DLD1 (cell line): ENCODE measurements around the gene PSG7.
"Not testable (repeated sequence)": the region's sequence is repeated elsewhere in the genome, so short reads cannot be mapped to it uniquely, and the experiment has no call there.

ENCODE experiments used
- in situ Hi-C: cut with HindIII; loops from 2 replicates; pipeline ENCODE4 v1.10.0; 2017; ENCODE audit warnings: low sequenced_read_pairs

Gene PSG7

DNA sequence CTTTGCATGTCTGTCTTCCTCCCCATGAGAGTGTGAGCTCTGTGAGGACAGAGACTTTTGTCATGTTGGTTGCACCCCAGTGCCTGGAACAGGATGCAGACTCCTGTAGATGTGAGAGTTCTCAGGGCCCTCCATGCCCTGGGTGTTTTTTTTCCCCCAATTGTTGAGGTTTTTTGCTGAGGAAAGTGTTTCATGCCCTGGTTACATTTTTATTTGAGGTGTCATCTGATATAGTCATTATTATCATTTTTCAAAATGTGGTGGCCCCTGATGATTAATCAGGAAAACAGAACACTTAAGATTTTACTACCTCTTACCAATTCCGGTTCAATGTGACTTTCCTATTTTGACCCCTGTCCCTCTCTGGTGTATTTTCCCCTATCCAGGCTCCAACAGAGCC, 20.1 kb downstream of the PSG7 start:
- in situ Hi-C loops, result not testable (repeated sequence)

DNA sequence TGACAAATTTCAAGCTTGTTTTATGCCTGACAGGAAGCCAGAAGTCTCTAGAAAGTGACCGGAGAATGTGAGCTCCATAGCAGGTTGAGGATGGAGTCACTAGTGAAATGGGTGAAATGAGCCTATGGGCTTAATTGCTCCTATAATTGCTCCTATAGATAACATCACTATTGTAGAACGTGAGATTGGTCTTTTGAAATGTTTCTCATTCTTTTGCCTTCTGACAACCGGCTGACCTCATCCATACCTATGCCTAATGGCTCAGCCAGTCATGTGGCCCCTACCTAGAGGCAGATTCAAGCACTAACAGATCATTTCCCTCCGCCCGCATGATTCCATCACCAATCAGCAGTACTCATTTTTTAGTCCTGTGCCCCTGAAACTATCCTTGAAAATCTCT, 23.5 kb downstream of the PSG7 start:
- in situ Hi-C loops, result not testable (repeated sequence)

DNA sequence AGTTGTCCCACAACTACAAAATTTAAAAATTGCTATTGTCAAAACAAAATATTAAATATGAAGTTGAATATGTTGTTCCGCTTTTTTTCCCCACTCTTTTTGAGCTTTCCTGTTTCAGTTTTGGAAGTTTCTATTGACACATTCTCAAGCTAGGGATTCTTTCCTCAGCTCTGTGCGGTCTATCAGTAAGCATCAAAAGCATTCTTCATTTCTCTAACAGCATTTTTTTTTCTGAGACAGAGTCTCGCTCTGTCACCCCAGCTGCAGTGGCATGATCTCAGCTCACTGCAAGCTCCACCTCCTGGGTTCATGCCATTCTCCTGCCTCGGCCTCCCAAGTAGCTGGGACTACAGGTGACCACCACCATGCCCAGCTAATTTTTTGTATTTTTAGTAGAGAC, 24.1 kb downstream of the PSG7 start:
- in situ Hi-C loops, result not testable (repeated sequence)

DNA sequence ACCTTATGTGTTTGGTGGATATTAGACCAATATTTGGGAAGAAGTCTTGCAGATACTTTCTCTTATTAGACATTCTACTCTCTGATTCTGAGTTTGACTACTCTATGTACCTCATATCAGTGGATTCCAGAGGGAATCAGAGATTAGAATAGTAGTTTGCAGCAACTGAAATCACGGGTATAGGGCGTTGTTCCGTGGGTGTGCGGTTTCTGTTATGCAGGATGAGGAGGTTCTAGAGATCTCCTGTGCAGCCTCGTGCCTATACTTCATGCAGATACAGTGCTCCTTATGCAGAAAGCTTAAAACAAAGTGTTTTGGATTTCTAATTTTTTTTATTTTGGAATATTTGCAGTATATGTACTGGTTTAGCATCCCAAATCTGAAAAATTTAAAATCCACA, 25.3 kb downstream of the PSG7 start:
- in situ Hi-C loops, result not testable (repeated sequence)

DNA sequence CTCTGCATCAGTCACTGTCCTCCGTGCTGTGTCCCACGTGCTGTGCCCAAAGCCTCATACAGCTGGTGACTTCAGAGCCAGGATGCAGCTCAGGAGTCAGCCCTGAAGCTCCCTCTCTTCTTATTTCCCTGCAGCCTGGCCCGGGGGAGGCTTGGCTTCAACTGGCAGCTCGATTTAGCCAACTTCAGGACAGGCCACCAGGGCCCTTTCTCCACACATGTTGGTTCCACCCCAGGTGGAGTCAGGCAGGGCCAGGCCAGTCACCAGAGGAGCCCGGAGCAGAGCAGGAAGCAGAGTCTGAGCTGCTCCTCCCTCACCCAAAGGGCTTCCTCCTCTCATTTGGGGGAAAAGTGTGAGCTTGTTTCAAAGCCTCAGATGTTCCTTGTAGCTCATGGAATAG, 30.8 kb downstream of the PSG7 start:
- in situ Hi-C loops, result not testable (repeated sequence)

DNA sequence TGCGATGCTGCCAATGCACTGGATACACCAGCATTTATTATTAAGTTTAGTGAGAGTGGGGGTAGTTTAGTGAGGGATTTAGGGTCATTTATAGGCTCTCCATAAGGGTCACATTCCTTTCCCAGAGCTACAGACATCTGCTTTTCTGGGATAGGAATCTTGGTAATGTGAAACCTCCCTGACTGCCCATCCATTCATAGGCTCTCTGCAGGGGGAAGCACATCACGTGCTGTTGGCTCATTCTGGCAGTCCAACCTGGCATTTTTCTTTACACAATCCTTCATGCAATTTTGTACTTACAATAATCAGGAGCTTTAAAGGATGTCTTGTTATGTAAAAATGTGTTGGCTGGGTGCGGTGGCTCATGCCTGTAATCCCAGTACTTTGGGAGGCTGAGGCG, 36.4 kb downstream of the PSG7 start:
- in situ Hi-C loops, result not testable (repeated sequence)

DNA sequence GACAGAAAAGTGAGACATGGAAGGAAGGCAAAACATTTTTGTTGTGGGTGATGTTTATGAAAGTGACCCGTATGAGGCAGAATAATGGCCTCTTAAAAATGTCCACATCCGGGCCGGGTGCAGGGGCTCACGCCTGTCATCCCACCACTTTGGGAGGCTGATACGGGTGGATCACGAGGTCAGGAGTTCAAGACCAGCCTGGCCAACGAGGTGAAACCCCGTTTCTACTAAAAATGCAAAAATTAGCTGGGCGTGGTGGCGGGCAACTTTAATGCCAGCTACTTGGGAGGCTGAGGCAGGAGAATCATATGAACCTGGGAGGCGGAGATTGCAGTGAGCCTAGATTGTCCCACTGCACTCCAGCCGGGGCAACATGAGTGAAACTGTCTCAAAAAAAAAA, 37.3 kb downstream of the PSG7 start:
- in situ Hi-C loops, result not testable (repeated sequence)

DNA sequence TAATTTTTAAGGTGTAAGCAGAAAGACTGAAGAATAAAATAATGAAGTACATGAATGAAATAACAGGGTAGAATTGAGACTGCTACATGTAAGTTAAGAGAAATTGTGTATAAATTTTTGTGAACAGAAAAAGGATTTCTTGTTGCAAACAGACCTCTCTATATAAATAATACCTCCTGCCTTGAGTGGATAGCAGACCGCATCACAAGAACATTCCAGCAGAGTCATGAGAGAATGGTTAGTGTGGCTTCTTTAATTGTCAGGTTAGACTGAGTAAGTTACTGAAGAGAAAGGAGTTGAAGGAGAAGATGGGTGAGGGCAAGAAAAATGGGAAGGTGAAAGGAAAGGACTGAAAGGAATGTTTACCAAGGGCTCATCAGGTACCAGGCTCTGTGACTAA, 37.9 kb downstream of the PSG7 start:
- in situ Hi-C loops, result not testable (repeated sequence)

DNA sequence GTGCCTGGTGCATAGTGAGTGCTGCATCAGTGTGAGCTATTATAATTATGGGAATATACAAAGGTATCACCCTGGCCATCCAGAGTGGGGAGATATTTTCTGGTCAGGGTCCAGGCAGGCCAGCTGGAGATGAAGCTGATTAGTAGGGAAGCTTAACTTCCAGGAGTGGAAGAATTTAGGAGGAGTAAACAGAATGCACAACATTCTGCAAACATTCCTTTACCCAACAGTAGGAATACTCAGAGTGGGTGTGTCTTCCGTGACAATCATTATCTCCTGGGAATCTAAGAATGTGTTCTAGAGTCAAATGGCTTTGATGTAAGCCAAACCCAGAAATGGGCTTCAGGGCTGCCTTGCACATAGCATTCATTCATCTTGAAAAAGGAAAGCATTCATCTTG, 38.4 kb downstream of the PSG7 start:
- in situ Hi-C loops, result not testable (repeated sequence)

DNA sequence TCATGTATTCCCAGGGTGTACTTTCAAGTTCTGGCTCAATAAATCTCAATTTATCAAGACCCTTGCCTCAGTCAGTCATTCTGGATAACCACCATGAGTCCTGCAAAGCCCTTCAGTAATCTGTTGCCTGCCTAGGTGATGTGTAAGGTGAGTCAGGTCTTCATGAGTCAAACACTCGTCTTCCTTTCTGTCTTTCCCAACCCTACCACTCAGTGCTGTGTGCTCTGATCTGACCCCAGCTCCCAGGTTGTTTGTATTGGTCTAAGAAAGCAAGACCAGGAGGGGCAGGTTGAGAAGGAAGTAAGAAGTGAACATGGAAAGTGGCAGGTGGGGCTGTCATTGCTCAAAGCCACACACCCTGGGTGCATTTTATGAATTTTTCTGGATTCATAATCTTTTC, 39.3 kb downstream of the PSG7 start:
- in situ Hi-C loops, result not testable (repeated sequence)

DNA sequence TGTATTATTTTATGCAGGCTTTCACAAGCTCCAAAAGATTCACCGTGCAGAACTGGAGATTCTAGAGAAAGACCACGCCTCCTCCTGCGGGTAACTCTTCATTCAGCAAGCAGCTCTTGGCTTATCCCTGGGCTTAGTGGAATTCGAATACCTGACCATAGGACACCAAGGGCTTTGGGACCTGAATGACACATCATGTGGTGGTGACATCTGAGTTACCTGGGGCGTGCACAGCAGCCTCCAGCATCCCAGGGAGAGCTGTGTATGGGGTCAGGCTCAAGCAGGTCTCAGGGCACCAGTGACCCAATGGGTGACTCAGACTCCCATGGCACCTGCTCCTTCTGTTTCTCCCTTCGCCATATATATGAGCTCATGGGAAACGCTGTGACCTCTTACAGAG, 46.6 kb downstream of the PSG7 start:
- in situ Hi-C loops, result not testable (repeated sequence)

DNA sequence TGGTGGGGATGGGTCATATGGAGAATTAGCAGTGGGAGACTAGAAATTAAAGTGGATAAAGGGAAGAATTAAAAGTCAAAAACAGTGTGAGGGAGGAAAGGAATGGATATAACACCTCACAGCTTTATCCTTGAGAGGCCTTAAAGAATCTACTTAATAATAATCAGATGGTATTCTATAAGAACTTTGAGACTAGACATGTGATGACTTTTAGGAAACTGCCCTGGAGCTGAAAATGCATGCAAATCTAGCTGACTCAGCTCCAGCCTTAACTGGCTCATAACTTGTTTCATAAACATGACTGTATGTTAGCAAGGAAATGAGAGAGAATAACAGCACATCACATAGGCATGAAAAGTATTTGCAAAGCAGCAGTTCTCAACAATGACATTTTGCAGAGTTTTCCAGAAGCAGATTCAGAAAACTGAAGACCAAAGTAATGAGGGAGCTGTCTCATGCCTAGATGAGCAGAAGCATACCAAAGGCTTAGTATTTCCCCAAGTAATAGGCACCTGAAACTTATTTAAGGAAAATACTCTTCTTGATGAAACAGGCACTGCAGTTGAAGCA, 49.0 kb downstream of the PSG7 start:
- in situ Hi-C loops, result not testable (repeated sequence)

DNA sequence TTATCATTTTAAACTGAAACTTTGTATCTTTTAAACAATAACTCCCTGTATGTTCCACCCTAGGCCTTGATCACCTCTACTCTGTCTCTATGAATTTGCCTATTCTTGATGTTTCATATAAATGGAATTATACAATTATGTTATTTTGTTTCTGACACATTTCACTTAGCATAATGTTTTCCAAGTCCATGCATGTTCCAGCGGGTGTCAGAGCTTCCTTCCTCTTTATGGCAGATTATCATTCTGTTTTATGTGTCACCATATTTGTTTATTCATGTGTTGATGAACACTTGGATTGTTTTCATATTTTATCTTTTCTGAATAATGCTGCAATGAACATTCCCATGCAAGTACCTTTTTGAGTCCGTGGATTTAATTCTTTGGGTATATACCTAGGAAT, 54.3 kb downstream of the PSG7 start:
- in situ Hi-C loops, result not testable (repeated sequence)

DNA sequence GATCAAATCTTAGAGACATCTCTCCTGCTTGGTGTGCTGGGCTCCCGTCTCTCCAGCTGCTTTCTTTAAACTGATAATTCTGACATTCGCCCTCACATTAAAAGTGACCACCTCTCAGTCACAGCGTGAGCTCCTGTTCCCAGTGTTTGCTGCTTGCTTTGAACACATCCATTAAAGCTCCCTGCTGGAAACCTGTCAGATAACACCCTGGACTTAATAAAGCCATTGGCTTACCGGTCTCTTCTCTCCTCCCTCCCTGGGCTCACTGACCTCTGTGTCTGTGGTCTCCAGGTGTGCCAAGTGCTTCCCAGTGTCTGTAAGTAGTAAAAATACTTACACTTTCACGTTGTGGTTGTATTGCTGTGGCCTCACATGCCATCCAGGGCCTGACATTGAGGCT, 55.0 kb downstream of the PSG7 start:
- in situ Hi-C loops, result not testable (repeated sequence)

DNA sequence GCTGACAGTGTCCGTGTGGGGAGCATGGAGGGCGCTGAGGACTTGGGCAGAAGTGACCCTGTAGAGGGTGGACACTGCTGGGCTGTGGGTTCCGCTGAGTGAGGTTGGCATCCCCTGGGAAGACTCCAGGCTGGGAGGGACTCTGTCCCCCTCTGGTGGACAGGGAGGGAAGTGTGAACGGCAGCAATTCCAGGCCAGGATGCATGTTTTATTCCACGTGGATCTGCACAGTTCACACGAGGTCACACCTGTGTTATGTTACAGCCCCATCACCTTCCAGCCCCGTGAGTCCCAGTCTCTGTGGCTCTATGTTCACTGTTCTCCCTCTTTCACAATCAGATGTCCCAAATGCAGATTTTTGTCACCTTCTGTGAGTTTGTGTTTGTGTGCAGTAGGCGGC, 55.7 kb downstream of the PSG7 start:
- in situ Hi-C loops, result not testable (repeated sequence)

DNA sequence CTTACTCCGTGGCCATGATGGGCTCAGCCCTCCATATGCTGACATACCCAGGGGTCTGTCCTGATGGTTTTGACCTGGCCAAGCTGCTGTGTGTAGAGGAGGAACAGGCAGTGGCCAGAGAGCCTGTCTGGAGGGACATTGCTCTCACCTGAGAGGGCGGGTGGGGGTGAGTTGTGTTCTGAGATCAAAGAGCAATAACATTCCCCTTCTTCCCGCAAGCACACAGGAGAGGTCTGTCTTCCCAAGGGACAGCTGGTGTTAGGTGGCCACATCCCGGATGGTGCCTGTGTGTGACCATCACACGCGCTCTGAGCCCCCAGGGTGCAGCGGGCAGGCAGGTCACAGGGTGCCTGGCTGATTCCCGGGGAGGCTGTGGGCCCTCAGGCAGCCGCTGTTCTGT, 56.4 kb downstream of the PSG7 start:
- in situ Hi-C loops, result not testable (repeated sequence)

DNA sequence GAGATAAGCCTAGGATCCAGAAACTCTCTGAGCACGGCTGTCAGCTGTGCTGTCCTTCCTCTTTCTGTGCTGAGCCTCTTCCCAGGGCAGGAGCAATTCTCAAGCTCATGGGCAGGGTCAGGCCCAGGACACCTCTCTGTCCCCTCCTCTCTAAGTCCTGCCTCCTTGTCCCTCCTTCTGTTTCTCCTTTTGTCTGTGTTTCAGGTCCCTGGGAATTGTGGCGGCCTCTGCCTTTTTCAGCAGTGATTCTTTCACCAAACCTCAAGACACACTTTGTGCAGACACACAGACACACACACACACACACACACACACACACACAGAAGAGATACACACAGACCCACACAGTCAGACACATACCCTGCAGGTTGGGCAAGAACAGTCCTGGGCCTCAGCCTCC, 57.4 kb downstream of the PSG7 start, which contains the start of gene PSG1:
Gene PSG1, minus strand, starts transcription at position 101 of the 400 bp plus-strand sequence. CDS start 132 bp downstream, outside the sequence.
- in situ Hi-C loops, result no loop called here

DNA sequence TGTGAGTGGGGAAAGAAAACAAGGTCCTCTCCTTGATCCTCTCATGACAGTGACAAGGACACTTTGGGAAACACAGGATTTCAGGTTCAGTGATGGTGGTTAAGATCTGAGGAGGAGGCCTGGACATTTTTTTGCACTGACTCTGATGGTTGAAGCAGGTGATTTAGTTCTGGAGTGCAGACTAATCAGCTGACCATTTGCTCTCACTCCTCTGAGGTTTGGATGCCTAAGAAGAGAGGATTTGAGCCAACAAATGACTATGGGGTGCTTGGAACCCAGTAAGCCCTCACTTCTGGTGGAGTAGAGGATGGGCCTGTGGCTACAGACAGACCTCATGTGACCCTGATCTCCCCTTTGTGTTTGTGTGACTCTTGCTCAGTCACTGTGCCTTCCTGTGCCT, 60.4 kb downstream of the PSG7 start:
- in situ Hi-C loops, result not testable (repeated sequence)

DNA sequence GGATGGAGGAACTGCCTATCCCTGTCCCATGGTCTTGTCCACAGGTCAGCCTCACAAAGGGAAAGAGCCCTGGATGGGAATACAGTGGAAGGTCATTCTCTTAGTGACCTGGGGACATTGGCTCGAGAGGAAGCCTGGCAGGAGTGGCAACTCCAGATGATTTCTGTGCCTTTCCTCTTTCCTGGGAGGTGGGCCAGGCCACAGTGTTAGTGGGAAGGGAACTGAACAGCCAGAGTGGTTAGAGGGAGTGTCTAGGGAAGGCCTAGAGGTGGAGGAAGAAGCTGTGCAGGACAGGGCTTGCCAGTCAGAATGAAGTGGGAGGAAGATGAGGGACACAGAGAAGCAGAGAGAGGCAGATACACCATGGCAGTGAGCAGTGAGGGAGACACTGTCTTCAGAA, 61.1 kb downstream of the PSG7 start:
- in situ Hi-C loops, result not testable (repeated sequence)

DNA sequence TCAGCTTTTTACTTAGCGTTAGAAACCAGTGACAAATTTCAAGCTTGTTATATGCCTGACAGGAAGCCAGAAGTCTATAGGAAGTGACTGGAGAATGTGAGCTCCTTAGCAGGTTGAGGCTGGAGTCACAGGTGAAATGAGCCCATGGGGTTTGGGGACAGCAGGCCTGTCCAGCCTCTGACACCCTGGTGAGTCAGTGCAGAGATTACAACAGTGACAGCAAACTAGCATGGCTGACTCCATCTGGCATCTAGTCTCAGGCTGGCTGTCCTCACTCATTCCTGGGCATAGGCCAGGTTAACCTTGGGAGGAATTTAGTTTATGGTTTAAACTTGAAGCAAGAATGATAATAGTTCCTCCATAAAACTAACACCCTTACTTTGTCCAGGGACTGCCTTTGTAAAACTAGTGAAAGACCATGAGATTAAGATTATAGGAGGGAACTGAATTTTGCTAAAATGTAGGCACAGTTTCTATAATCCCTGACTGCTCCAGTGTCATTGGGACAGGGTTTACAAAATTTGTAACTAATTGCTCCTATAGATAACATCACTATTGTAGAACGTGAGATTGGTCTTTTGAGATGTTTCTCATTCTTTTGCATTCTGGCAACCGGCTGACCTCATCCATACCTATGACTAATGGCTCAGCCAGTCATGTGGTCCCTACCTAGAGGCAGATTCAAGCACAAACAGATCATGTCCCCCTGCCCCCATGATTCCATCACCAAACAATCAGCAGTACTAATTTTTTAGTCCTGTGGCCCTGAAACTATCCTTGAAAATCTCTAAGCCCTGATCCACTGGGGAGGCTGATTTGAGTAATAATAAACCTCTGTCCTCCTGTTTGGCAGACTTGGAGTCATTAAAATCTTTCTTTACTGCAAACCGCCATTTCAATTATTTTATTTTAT, 61.9 kb downstream of the PSG7 start:
- in situ Hi-C loops, result not testable (repeated sequence)

DNA sequence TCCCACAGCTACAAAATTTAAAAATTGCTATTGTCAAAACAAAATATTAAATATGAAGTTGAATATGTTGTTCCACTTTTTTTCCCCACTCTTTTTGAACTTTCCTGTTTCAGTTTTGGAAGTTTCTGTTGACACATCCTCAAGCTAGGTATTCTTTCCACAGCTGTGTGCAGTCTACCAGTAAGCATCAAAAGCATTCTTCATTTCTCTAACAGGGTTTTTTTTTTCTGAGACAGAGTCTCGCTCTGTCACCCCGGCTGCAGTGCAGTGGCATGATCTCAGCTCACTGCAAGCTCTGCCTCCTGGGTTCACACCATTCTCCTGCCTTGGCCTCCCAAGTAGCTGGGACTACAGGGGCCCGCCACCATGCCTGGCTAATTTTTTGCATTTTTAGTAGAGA, 62.9 kb downstream of the PSG7 start:
- in situ Hi-C loops, result not testable (repeated sequence)
